HAP-1 (cell line): Measurements from ENCODE around the gene MRM1.
"Not testable (repeated sequence)": the region's sequence is repeated elsewhere in the genome, so short reads cannot be mapped to it uniquely, and the experiment has no call there.

Experiments
- DNase-seq, 2 experiments: peaks; one replicate each; pipeline ENCODE4 v3.0.0-alpha.2; 2016 to 2020; ENCODE audit warnings: low spot score in 2 of 2
- H3K27me3 ChIP-seq: fragments of 250-450 bp; sonication (Bioruptor Pico); 2 replicates; pipeline ENCODE4 v1.5.1; 2020; ENCODE audit warnings: low read depth, mild to moderate bottlenecking, moderate library complexity
- H3K36me3 ChIP-seq: fragments of 250-450 bp; sonication (Bioruptor Pico); replicated peaks from 2 replicates; pipeline ENCODE4 v1.5.1; 2020; ENCODE audit warnings: mild to moderate bottlenecking
- H3K4me1 ChIP-seq: fragments of 250-450 bp; sonication (Bioruptor Pico); 2 replicates; pipeline ENCODE4 v1.5.1; 2020; ENCODE audit warnings: mild to moderate bottlenecking
- H3K4me3 ChIP-seq: fragments of 250-450 bp; sonication (Bioruptor Pico); 2 replicates; pipeline ENCODE4 v1.5.1; 2020; ENCODE audit warnings: mild to moderate bottlenecking, moderate library complexity
- H3K9me3 ChIP-seq: fragments of 250-450 bp; sonication (Bioruptor Pico); 2 replicates; pipeline ENCODE4 v1.5.1; 2020; ENCODE audit warnings: mild to moderate bottlenecking, moderate library complexity
- in situ Hi-C: fragments of 300-500 bp; cut with MboI; formaldehyde crosslinking; loops from 3 replicates; pipeline ENCODE4 v1.14.3; 2020; ENCODE audit warnings: low sequenced_read_pairs, inconsistent platforms, mixed read lengths

The MRM1 gene

DNA sequence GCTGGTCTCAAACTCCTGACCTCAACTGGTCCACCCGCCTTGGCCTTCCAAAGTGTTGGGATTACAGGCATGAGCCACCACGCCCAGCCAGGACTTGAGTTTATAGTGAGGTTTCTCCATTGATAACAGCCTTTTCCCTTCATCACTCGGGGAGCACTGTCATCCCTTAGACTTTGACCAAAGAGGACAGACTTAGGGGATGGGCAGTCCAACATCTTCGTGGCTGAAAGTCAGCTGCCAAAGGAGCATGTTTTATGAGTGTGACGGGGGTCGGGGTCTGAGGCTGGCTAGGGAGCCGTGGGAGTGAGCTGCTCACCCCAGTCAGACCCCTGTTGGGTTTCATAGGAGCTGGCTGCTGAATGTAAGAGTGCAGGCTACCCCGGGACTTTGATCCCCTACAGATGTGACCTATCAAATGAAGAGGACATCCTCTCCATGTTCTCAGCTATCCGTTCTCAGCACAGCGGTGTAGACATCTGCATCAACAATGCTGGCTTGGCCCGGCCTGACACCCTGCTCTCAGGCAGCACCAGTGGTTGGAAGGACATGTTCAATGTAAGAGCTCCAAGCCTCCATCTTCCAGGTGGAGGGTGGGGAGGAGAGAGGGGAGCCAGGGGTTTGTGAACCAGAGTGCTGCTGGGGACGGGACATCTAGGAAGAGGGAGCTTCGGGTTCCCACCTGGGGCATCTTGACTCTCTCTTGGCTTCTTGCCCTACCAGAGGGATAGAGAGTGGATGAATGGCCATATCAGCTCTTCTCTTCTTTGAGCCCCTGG lies 6.6 kb upstream of the MRM1 start:
- H3K36me3 ChIP-seq: peaks cover 2% of the 10 kb centered on the region; the same call in 1 of the 2 replicates
- in situ Hi-C loops: no loop called here
- no peaks in the 10 kb centered on the region for H3K9me3 ChIP-seq
- H3K27me3 ChIP-seq: no peaks in the 10 kb centered on the region
- H3K4me1 ChIP-seq: no peaks in the 10 kb centered on the region; the same call in none of the 2 replicates
- H3K4me3 ChIP-seq: no peak overlapping the region
- DNase-seq: no peak

DNA sequence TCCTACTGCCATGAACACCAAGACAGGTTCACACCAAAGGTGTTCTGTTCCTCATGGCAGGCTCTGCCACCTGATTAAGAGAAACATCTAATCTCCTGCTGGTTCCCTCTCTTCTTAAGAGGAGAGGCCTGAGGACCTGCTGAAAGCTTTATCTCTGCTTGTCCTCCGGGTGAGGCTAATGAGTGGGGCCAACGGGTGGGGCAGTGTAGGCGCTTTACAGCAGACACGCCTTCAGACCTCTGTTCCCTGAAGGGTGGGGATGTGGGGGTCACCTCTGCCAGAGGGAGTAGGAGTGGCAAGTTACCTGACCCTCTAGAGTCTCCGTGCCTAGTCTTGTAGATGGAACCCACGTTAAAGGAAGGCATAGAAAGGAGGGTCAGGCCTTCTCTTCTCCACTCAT lies 4.2 kb upstream of the MRM1 start:
- in situ Hi-C loops: no loop called here
- Histone ChIP-seq H3K4me1 (peaks cover 6% of the 10 kb centered on the region), H3K4me3 (no peak overlapping the region), H3K36me3 (peaks cover 2% of the 10 kb centered on the region; the same call in 1 of the 2 replicates), H3K27me3 (no peaks in the 10 kb centered on the region), H3K9me3 (no peaks in the 10 kb centered on the region)
- DNase-seq: no peak

- H3K4me1 ChIP-seq: peaks cover 6% of the 10 kb centered on the region
- no peak for DNase-seq
- H3K27me3 ChIP-seq: no peaks in the 10 kb centered on the region
- H3K4me3 ChIP-seq: no peak overlapping the region
- in situ Hi-C loops: no loop called here
- peaks cover 2% of the 10 kb centered on the region; the same call in 1 of the 2 replicates for H3K36me3 ChIP-seq
- no peaks in the 10 kb centered on the region for H3K9me3 ChIP-seq
Measured at GRCh38 chr17:36597866-36598777, 3.3 kb upstream of the MRM1 start.

GRCh38 chr17:36598951-36599401 lies 2.4 kb upstream of the MRM1 start:
- H3K4me1 ChIP-seq: peaks cover 14% of the 10 kb centered on the region
- peaks cover 3% of the 10 kb centered on the region; the same call in 1 of the 2 replicates for H3K36me3 ChIP-seq
- in situ Hi-C loops: no loop called here
- H3K4me3 ChIP-seq: no peak overlapping the region
- H3K9me3 ChIP-seq: no peaks in the 10 kb centered on the region
- no peaks in the 10 kb centered on the region for H3K27me3 ChIP-seq
- no peak for DNase-seq

DNA sequence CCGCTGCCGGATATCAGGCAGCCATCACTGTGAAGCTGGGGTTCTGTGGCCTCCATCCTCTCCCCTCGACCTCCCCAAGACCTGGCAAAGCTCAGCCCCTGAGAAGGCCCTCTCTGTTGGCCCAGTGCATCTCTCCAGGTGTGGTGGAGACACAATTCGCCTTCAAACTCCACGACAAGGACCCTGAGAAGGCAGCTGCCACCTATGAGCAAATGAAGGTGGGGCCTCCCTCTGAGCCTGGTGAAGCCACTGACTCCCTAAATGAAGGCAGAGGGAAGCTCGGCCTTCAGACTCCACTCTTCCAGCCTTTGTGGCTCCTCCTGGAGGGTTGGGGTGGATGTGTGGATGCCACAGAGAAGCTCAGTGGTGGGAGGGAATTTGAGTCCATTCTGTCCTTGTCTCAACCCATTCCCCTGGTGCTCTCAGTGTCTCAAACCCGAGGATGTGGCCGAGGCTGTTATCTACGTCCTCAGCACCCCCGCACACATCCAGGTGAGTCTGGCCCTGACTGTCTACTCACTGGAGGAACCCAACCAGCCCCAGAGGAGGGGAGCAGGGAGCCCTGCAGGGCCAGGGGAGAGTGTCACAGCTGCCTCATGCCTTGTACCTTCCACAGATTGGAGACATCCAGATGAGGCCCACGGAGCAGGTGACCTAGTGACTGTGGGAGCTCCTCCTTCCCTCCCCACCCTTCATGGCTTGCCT lies 1.7 kb upstream of the MRM1 start:
- no peaks in the 10 kb centered on the region for H3K27me3 ChIP-seq
- peaks cover 18% of the 10 kb centered on the region for H3K4me1 ChIP-seq
- DNase-seq: no peak
- in situ Hi-C loops: loop anchor here (25.0 kb wide), 2 partner anchors 638 to 763 kb away; no protein-coding TSS in a partner anchor
- no peaks in the 10 kb centered on the region for H3K9me3 ChIP-seq
- peaks cover 7% of the 10 kb centered on the region; the same call in 1 of the 2 replicates for H3K36me3 ChIP-seq
- no peak overlapping the region for H3K4me3 ChIP-seq

- DNase-seq: no peak
- Histone ChIP-seq H3K27me3 (no peaks in the 10 kb centered on the region), H3K4me3 (peak overlapping the region; percentile 89), H3K4me1 (peaks cover 18% of the 10 kb centered on the region), H3K36me3 (peaks cover 7% of the 10 kb centered on the region; the same call in 1 of the 2 replicates), H3K9me3 (no peaks in the 10 kb centered on the region)
- in situ Hi-C loops: loop anchor here (25.0 kb wide), 2 partner anchors 637 to 762 kb away; no protein-coding TSS in a partner anchor
Measured at GRCh38 chr17:36600465-36600864, 918 bp upstream of the MRM1 start.

GRCh38 chr17:36600936-36601302 lies 464 bp upstream of the MRM1 start:
- Histone ChIP-seq H3K4me3 (peak overlapping the region; percentile 89), H3K4me1 (peaks cover 18% of the 10 kb centered on the region), H3K36me3 (peaks cover 9% of the 10 kb centered on the region; the same call in 1 of the 2 replicates), H3K9me3 (no peaks in the 10 kb centered on the region), H3K27me3 (no peaks in the 10 kb centered on the region)
- in situ Hi-C loops: loop anchor here (25.0 kb wide), 2 partner anchors 636 to 761 kb away; no protein-coding TSS in a partner anchor
- DNase-seq: no peak

- peak in 1 of 2 experiments; percentile 30 for DNase-seq
- in situ Hi-C loops: loop anchor here (25.0 kb wide), 2 partner anchors 635 to 760 kb away; no protein-coding TSS in a partner anchor
- Histone ChIP-seq H3K27me3 (no peaks in the 10 kb centered on the region), H3K36me3 (peaks cover 9% of the 10 kb centered on the region; the same call in 1 of the 2 replicates), H3K4me1 (peaks cover 18% of the 10 kb centered on the region), H3K9me3 (no peaks in the 10 kb centered on the region), H3K4me3 (peak overlapping the region; percentile 89)
Measured at GRCh38 chr17:36602030-36602748, 806 bp downstream of the MRM1 start.

DNA sequence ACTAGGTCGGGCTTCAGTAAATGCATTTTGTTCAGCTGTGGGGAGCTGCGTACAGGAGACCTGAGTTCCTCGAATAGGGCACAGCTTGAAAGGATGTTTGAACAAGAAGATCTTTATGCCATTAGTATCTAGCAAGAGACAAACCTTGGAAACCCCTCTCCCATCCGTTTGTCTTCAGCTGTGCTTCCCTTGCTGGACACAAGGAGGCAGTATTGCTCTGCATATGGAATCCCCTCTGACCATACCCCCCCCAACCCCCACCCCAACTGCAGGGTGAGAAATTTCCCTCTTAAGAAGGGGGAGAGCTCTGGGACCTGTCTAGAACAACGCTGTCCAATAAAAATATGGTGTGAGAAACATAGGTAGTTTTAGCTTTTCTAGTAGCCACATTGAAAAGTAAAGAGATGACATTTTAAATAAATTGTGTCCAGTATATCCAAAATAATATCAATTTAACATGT lies 1.6 kb downstream of the MRM1 start:
- H3K27me3 ChIP-seq: no peaks in the 10 kb centered on the region
- peaks cover 14% of the 10 kb centered on the region for H3K36me3 ChIP-seq
- peak overlapping the region; percentile 89 for H3K4me3 ChIP-seq
- in situ Hi-C loops: loop anchor here (25.0 kb wide), 2 partner anchors 634 to 759 kb away; no protein-coding TSS in a partner anchor
- peak; percentile 72 to 89 for DNase-seq
- peaks cover 18% of the 10 kb centered on the region for H3K4me1 ChIP-seq
- H3K9me3 ChIP-seq: no peaks in the 10 kb centered on the region

GRCh38 chr17:36605028-36605427 lies 3.6 kb downstream of the MRM1 start:
- DNase-seq, H3K27me3 ChIP-seq, H3K4me3 ChIP-seq, H3K9me3 ChIP-seq: not testable (repeated sequence)
- peaks cover 23% of the 10 kb centered on the region for H3K36me3 ChIP-seq
- in situ Hi-C loops: loop anchor here (25.0 kb wide), 2 partner anchors 632 to 757 kb away; no protein-coding TSS in a partner anchor
- H3K4me1 ChIP-seq: peaks cover 18% of the 10 kb centered on the region

GRCh38 chr17:36608280-36608679 lies 6.9 kb downstream of the MRM1 start:
- DNase-seq: no peak
- Histone ChIP-seq H3K36me3 (peaks cover 26% of the 10 kb centered on the region), H3K4me3 (no peak overlapping the region), H3K27me3 (no peaks in the 10 kb centered on the region), H3K9me3 (no peaks in the 10 kb centered on the region), H3K4me1 (peaks cover 11% of the 10 kb centered on the region)
- in situ Hi-C loops: loop anchor here (25.0 kb wide), 2 partner anchors 629 to 754 kb away; no protein-coding TSS in a partner anchor

DNA sequence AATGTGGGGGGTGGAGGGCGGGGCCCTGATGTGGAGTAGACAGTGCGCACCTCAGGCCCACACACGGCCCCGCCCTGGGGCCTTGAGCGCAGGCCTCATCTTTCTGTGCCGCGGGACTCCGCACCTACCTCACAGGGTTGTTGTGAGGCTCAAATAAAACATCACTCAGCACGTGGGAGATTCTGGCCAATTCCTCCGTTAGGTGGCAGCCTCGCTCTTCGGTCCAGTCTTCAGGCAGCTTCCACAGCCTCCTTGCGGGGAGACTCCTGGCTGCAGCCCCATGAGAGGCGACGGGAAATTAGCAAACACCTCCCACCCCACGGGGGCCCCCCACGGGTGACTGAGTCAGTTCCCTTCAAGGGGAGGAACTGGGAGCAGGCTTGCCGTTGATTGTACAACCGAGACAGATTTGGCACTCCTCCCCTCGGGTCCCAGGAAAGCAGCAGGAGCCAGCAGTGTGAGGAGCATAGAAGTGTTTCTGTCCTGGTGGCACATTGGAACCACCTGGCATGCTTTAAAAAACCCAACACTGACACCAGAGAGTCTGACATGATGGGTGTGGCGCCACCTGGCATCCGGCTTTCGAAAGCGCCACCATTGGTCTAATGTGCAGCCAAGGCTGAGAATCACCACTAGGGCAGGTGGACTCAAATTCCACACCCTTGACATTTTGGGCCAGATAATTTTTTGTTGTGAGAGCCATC lies 7.6 kb downstream of the MRM1 start:
- peak in 1 of 2 experiments; percentile 27 for DNase-seq
- in situ Hi-C loops: loop anchor here (25.0 kb wide), 2 partner anchors 628 to 753 kb away; no protein-coding TSS in a partner anchor
- Histone ChIP-seq H3K4me3 (no peak overlapping the region), H3K9me3 (no peaks in the 10 kb centered on the region), H3K36me3 (peaks cover 26% of the 10 kb centered on the region), H3K4me1 (peaks cover 4% of the 10 kb centered on the region), H3K27me3 (no peaks in the 10 kb centered on the region)
